ENCODE results near the gene BANP.
"Not testable (repeated sequence)": the region's sequence is repeated elsewhere in the genome, so short reads cannot be mapped to it uniquely, and the experiment has no call there.

The BANP gene, protein sequence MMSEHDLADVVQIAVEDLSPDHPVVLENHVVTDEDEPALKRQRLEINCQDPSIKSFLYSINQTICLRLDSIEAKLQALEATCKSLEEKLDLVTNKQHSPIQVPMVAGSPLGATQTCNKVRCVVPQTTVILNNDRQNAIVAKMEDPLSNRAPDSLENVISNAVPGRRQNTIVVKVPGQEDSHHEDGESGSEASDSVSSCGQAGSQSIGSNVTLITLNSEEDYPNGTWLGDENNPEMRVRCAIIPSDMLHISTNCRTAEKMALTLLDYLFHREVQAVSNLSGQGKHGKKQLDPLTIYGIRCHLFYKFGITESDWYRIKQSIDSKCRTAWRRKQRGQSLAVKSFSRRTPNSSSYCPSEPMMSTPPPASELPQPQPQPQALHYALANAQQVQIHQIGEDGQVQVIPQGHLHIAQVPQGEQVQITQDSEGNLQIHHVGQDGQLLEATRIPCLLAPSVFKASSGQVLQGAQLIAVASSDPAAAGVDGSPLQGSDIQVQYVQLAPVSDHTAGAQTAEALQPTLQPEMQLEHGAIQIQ

DNA sequence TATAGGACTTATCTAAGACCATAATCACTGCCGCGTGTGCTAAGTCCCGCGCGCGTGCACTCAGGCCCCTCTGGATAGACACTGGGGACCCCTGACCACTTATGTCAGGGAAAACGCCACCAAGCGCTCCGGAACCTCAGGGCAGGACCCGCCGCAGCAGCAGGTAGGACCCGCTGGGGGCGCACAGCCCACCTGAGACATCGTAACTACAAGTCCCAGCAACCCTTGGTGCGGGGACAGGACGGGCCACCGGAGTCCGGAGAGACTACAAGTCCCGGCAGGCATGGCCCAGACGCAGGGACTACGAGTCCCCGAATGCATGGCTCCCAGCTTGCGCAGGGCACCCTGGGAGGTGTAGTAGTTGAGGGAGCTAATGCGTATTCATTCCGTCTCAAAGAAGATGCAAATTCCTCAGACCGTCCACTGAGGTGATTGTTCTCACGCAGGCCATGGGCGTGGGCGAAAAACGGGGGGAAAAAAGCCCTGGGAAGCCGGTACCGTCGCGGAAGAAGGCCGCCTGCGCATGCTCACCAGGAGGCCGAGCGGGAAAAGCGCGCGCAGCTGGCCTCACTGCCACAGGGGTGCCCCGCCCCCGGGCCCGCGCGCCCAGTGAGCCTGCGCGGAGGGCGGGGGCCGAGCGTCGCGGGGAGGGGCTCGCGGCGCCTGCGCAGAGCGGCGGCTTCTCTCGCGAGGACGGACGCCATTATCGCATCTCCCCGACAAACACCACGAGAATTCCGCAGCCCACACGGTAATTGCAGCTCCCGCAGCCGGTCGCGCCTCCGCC is at the start of gene BANP:
TSS of gene BANP (plus strand) at position 670 of the 787 bp plus-strand sequence. CDS start 23,682 bp downstream, outside the sequence.
- DNase-seq (ENCODE audit: insufficient read length, low spot score), result peak; percentile 100
- no peak; the same call in 1 of the 2 replicates for TF ChIP-seq POLR2A (IDR thresholded peaks at IDR 0.05; ENCODE audit: low read depth, low read length)
- FAIRE-seq, result no peak

DNA sequence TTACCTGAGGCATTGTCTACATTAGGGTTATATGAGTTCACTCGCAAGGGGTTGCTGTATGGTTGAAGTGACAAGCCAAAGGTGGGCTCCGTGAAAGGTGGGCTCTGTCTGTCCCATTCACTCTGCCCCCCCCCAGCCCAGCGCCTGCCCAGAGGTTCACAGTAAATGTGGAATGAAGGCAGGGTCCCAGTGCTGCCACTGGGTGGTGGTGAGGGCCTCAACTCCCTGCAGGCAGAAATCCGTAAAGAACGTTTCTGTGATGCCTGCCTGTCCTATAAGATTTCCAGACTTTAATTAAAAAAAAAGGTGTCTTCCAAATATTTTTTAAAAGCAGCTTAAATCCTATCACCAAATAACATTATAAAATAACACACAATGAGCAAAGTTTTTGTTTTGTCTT is 46.3 kb upstream of the BANP start:
- not testable (repeated sequence) for DNase-seq (ENCODE audit: insufficient read length, low spot score); FAIRE-seq

DNA sequence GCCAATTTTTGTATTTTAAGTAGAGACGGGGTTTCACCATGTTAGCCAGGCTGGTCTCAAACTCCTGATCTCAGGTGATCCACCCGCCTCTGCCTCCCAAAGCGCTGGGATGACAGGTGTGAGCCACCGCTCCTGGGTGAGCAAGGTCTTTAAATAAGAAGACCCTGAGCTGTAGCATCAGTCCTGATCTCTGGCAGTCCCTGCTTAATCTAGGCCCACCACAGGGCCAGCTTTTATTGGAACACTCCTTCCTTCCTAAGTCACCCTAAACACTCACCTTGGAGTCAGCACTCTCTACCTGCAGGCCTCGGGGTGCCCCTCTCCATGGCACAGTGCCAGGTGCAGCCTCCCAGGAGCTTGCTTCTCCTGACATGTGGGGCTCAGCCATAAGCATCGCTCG is 45.7 kb upstream of the BANP start:
- not testable (repeated sequence) for FAIRE-seq; DNase-seq (ENCODE audit: insufficient read length, low spot score)

DNA sequence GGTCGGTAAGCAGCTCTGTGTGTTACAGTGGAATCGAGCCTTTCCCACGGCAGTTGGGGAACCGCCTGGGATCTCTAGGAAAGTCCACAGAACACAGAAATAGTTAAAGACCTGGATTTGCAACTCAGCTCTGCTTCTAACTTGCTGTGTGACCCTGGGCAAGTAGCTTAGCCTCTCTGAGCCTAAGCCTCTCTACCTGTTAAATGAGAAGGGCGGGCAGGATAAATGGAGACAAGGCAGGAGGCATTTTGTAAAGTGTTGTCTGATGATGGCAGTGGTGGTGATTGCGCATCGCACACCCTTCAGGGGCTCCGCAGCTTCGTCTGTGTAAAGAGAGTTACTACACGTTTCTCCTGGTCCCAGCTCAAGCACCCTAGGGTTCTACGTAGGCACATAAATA is 43.1 kb upstream of the BANP start:
- not testable (repeated sequence) for FAIRE-seq; DNase-seq (ENCODE audit: insufficient read length, low spot score)

DNA sequence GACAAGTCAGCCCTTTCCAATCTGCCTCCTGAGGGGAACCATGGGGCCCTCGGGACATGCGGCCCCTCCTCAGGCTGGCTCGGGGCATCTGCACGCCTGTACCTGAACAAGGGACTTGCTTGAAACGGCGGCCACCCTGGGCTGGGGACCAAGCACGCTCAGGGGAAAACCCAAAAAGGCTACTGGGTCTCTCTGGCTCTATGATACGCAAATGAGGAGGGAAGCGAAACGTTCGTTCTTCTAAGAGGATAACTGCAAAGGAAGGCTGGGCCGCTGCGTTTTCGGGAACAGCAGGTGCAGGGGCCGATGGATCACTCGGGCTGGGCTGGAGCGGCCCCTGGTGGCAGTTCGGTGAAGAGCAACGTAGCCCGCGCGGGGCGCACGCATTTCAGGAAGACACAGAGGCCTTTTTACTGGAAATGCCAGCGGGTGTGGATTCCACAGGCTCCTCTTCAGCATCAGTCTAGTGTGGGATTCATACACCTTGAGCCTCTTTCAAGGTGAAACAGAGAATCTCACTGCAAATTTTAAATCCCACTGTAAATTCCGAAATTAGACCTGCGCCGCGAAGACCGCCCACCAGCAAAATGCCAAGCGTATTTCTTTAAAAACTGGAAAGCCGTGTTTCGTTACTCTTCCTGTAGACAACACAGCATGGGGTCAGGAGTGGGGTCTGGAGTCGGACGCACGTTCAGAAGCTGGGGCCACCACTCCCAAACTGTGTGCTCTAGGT is 41.9 kb upstream of the BANP start:
- DNase-seq (ENCODE audit: insufficient read length, low spot score), result peak; percentile 63
- not testable (repeated sequence) for FAIRE-seq

DNA sequence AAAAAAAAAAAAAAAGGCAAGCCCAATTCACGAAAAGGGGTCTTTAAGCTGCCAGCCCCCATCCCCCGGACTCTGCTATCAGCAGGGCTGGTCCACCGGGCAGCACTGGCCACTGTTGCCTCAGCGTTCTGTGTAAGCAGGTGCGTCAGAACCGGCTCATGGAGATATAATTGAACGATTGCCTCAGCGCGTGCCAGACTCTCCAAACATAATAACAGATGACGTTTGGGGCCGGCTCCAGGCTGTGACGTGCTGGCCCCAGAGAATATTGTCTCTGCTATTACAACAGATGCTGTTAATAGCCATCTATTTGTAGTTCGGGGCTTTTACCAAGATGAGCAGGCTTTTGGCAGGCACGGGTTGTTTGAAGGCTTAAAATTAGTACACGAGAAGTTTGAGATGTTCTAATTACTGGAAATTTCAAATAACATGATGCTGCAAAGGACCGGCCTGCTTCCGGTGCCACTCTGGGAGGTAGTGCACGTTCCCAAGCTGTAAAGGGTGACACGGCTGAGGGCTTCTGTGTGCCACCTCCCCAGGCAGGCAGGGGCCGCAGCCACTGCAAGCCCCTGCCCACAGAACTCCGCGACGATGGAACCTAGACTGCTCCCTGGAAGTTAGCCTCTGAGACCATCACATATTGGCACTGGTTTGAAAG is 40.0 kb upstream of the BANP start:
- not testable (repeated sequence) for FAIRE-seq

DNA sequence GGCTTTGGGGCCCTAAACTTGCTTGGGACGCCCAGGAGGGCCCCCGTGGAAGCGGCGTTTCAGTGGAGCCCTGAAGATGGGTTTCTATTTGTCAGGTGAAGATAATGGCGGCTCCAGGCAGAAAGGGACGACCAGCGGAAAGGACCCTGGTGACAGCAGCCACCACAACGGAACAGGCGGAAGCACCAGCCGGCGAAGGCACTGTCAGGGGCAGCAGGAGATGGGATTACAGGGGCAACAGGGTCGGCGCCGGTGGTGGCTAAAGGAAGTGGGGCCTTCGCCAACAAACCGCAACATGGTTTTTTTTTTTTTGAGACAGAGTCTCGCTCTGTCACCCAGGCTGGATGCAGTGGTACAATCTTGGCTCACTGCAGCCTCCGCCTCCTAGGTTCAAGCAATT is 38.5 kb upstream of the BANP start:
- not testable (repeated sequence) for FAIRE-seq; DNase-seq (ENCODE audit: insufficient read length, low spot score)

More for the DNA sequence above, 40.0 kb upstream of the BANP start:
- not testable (repeated sequence) for DNase-seq (ENCODE audit: insufficient read length, low spot score)

DNA sequence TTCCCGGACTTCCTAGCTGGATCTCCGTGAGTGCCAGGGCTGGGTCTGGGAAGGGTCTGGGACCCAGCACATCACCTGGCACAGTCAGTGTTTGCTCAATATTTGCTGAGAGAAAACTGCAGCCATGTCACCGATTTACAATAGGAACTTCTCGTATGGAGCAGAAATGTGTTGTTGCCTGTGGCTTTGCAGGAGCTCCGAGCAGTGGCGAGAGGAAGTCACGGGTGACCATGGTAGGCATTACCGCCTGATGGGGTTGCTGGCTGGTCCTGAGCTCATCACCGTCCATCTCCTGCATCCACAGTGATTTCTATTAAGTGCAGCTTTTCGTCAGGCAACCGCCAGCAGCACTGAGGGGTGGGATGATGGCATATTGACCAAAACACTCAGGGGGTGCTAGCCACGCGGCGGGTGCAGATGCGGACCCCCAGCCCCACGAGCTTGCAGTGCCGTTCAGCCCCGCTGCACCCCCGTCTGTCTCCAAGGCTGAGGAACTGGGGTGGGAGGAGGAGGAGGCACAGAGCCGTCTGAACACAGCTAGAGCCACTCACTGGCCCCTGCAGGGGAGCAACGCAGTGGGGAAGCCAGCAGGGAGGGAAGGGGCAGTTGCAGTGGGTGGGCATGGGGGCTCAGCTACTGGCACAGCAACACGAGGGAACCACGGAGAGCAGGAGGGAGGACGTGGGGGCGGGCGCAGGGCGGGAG is 37.1 kb upstream of the BANP start:
- FAIRE-seq, result not testable (repeated sequence)

DNA sequence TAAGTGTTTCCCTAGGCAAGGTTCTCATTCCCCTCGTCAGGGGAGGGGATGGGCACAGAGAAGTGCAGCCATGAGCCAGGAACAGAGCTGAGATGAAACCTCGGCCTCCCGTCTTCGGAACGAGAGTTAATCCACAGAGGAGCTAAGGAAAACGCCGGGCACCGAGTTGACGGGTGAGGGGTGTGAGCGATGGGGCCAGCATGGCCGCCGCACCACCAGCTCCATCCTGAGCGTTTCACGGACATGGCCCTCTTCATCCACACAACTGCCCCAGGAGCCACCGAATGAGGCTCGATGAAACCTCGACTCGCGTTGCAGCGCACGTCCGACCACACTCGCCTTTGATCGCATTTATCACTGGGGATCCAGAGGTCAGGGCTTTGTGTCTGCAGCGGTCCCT is 36.4 kb upstream of the BANP start:
- FAIRE-seq, result no peak
- TF ChIP-seq POLR2A (IDR thresholded peaks at IDR 0.05; ENCODE audit: low read depth, low read length), result no peak
- DNase-seq (ENCODE audit: insufficient read length, low spot score), result no peak

More for the DNA sequence above, 37.1 kb upstream of the BANP start:
- not testable (repeated sequence) for DNase-seq (ENCODE audit: insufficient read length, low spot score)

DNA sequence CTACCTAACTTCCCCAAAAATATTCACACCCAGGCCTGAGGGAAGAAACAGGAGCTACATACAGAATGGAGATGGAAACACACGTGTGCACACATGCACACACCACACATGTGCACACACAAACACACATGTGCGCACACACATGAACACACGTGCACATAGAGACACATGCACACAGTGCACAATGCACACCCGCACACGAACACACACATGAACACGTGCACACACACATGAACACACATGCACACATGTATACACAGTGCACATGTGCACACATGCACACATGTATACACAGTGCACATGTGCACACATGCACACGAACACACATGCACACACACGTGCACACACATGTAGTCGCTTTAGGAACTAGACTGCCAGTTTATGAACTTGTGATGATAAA is 33.7 kb upstream of the BANP start:
- FAIRE-seq, result no peak
- no peak for DNase-seq (ENCODE audit: insufficient read length, low spot score)
- TF ChIP-seq POLR2A (IDR thresholded peaks at IDR 0.05; ENCODE audit: low read depth, low read length), result no peak

DNA sequence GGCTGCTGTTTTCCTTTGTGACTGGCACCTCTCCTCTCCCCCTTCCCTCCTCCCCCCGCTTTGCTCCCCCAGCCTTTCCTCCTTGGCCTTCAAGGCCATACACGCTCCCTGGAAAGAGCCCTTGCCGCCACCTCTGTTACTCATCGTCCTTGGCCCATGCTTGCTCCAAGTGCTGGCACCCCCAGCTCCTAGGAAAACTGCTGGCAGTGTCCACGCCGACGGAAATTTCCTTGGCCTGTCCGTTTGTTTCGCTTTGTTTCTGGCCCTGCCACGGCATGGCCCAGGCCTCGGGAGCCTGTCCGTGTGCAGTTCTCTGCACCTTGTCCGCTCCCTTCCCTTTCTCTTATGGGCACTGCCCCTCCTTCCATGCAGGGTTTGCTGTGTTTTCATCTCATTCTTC is 32.9 kb upstream of the BANP start:
- FAIRE-seq, result no peak
- TF ChIP-seq POLR2A (IDR thresholded peaks at IDR 0.05; ENCODE audit: low read depth, low read length), result no peak
- no peak for DNase-seq (ENCODE audit: insufficient read length, low spot score)

DNA sequence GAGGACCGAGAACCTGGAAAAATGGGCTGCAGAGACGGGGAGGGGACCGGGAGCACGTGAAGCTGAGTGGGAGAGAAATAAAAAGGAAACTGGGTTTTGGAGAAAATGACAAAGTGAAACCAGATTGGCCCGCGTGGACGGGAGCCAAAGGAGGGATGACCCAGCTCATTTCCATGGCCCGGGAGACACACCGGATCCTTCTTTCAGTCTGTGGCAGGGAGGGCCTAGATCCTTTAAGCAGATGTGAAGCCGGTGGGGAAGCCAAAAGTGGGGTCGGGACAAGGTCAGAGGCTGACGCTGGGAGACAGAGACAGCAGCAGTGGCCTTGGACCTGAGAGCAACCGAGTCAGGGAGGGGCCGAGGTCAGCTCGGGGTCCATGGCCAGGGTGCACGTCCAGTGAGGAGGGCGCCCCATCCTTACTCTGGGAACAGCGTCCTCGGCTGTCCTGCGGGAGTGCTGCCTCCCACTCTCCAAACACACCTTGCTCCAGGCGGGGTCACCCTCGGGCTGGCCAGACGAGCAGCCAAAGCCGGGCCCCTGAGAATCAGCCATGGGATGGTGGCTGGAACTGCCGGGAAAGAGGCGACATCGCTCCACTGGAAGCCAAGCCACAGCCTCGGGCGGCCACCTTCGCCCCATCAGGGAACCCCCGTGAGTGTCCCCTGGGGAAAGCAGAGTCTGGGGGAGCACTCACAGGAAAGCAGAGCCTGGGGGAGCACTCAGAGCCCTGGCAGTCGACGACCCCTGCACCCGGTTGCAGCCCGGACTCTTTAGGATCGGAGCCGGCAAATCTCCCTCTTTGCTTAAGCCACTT is 32.2 kb upstream of the BANP start:
- TF ChIP-seq POLR2A (IDR thresholded peaks at IDR 0.05; ENCODE audit: low read depth, low read length), result no peak
- no peak for DNase-seq (ENCODE audit: insufficient read length, low spot score)
- FAIRE-seq, result no peak

DNA sequence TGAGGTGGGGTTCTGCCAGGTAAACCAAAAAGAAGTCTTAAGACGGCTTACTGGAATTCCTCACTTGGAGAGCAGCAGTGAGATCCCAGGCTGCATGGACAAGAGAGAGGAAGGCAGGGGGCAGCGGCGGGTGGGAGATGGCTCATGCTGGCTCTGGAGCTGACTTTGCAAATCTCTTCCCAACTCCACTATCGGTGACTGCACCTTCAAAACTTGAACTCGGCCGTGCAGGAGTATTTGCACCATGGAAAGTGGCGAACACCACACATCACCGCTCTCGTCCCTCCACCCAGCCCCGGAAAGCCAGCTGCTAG is 31.6 kb upstream of the BANP start:
- FAIRE-seq (no peak), DNase-seq (ENCODE audit: insufficient read length, low spot score) (no peak)
- TF ChIP-seq POLR2A (IDR thresholded peaks at IDR 0.05; ENCODE audit: low read depth, low read length), result no peak
